ENCODE measurements around the gene FAM184A.
A peak's percentile ranks its signal among the peaks of the same experiment; 100 is the strongest.

Gene FAM184A

DNA sequence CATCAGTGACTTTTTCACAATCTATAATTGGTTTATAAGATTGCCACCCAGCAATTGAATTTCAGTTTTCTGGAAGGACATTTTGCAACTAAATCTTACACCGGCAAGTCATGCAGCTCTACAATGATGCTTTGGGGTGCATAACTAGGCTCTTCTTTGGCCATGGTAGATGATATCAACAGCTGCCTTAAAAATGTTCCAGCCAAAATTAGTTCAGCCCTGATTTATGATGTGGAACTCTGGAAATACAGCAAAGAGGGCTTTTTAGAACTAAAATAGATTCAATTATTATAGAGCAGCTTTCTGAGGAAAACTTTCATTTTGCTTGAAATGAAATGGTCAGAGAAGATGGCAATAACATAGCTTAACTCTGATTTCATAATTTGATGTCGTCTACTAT, 125.1 kb downstream of the FAM184A start:
- DNase-seq: no peak

DNA sequence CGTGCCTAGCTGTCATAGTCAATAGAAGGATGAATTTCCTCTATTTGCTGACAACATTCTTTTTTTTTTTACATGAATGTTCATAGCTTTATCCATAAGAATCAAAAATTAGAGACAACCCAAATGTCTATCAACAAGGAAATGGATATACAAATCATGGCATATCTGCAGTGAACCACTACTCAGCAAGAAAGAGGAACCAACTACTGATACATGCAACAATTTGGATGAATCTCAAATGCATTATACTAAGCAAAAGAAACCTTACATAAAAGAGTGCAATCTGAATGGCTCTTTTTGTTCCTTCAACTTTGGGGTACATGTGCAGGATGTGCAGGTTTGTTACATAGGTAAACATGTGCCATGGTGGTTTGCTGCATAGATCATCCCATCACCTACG, 125.8 kb downstream of the FAM184A start:
- DNase-seq: no peak

DNA sequence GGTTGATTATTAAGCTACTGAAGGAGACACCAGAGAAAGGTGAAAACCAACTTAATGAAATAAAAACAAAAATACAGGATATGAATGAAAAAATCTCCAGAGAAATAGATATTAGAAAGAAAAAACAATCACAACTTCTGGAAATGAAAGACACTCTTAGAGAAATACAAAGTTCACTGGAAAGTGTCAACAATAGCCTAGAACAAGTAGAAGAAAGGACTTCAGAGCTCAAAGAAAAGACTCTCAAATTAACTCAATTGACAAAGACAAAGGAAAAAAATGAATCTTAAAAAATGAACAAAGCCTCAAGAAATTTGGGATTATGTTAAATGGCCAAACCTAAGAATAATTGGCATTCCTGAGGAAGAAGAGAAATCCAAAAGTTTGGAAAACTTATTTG, 133.2 kb downstream of the FAM184A start:
- DNase-seq: no peak

DNA sequence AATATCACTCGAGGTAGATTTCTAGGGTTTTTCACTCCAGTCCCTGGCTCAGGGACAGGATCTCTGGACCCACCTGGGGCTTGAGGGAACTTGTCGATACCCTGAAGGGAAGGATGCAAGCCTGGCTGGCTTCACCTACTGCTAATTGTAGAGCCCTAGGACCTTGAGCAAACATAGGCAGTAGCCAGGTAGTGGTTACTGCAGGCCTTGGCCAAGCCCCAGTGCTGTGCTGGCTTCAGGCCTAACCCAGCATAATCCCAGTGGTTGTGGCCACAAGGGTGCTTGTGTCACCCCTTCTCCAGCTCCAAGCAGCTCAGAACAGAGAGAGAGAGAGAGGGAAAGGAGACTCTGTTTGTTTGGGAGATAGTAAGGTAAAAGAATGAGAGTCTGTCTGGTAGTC, 137.7 kb downstream of the FAM184A start:
- no peak for DNase-seq

- DNase-seq: no peak
These were observed 138.8 kb downstream of the FAM184A start for GRCh38 chr6:118939683-118940082.

- DNase-seq: no peak
These were observed 142.3 kb downstream of the FAM184A start for GRCh38 chr6:118935978-118936703.

GRCh38 chr6:118935331-118935668, 143.2 kb downstream of the FAM184A start:
- DNase-seq: no peak

DNA sequence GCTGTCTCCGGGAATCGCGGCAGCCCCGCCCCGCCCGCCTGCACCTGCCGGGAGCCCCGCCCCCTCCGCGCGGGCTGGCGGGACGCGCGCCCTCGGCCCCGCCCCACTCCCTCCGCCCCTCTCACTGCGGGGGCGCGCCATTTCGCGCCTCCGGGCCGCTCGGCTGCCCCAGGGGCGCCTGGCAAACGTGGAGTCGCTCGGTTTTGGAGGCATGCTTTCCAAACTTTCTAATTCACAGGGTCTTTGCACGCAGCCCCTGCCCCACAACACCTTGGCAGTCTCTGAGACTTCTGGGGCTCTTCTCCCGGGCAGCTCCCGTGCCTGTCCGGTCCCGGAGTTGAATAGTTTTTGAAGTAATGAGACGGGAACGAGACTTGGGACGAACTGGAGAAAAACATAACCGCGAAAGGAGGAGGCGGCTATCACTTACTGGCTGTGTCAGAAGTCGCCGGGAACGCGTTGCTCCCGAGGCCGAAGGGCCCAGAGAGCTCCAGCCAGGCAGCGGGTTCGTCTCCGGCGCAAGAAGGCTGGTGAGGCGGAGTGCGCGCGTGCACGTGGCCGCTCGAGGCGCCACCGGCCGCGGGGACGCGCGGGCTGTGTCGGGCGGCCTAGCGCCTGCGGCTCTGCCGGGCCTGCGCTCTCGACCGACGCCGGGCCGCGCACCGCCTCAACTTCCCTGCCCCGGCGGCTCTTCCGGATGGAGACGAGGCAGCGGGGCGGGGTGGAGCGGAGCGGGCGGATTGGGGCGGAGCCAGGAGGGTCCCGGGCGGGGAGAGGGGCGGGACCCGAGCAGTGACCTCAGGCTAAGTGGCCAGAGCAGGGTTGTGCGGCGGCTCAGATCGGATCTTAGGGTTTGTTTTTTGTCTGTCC, 143.8 kb downstream of the FAM184A start, which contains the start of gene MCM9:
TSS of gene MCM9 (minus strand) at position 699 of the 870 bp plus-strand sequence. CDS start 3,436 bp downstream, outside the sequence.
- DNase-seq: peak; percentile 91

GRCh38 chr6:118933855-118934460, 144.5 kb downstream of the FAM184A start:
- no peak for DNase-seq

GRCh38 chr6:118932421-118932820, 146.0 kb downstream of the FAM184A start:
- no peak for DNase-seq

DNA sequence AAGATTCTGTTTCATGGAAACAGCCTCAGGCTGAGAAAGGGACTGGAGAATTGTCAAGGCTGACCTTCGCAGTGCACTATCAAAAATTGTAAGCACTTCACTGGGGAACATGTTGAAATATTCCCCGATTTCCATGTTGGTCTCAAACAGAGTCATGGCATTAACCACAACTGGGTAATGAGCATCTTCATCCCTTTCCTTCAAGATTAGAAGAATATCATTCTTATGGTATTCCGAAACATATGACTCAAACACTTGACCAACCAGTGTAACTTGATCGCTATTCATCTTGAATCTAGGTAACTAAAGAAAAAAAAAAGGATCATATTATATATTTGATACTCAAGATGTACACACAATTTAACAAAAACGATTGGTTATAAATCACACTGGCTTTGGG, 147.0 kb downstream of the FAM184A start:
- DNase-seq: no peak

DNA sequence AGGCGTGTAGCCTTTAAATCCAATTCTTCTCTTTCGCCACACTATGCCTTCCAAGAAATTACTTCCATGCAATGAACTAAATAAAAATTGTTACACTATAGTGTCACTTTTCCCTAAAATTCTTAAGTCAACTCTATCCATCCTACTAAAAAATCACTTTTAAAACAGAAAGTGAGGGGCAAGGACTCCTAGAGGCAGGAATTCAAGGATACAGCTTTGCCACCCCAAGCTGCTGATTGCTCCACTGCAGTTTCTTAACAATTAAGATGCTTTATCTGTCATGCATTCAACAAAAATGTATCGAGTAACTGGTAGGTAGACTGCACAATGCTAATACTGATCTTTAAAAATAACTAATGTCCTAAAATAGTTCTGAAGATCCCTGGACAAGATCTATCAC, 147.8 kb downstream of the FAM184A start:
- DNase-seq: no peak

DNA sequence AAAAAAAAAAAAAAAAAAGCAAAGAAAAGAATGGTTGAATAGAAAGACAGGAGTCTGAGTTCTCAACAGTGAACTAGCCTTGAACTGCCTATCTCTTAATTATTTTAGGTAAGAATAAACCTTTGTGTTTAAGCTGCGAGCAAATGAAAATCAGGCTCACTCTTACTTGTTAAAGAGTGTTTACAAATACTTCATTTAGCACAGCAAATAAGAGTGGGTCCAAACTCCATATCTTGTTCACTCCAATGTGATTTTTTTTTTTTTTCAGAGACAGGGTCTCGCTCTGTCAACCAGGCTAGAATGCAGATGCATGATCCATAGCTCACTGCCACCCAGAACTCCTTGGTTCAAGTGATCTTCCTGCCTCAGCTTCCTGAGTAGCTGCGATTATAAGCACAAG, 155.4 kb downstream of the FAM184A start:
- DNase-seq: no peak

DNA sequence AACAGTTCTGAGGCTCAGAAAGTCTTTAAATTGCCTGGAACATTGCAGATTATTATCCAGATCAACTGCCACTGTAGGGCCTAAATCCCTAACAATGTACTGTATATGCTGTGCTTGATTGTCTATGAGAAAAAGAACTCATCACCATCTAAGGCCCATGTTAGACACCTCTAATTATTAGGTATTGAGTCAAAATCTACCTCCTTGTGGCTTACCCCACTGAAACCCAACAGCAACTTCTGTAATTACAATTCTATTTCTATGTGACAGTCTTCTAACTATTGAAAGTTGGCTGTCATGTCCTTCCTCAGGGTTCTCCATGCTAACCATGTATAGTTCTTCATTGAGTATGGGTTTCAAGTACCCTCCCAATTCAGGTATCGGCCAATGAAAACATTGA, 157.4 kb downstream of the FAM184A start:
- no peak for DNase-seq

DNA sequence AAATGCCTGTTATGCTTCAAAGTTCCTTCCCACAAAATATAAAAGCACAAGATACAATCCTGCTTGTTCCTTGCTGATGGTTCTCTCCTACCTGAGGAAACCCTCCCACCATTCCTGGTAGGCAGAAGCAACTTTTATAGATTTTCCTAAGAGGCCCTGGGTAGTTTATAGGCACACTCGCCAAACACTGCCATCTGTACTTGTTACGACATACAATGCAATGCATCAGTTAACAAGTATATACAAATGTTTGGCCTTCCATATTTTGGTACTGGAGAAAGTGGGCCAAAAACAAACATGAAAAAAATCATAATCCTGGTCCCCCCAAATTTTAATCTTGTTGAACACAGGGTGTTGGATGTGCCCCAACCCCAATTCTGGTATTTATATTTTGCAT, 160.1 kb downstream of the FAM184A start:
- DNase-seq: no peak

GRCh38 chr6:118917546-118918328, 160.7 kb downstream of the FAM184A start:
- DNase-seq: no peak

DNA sequence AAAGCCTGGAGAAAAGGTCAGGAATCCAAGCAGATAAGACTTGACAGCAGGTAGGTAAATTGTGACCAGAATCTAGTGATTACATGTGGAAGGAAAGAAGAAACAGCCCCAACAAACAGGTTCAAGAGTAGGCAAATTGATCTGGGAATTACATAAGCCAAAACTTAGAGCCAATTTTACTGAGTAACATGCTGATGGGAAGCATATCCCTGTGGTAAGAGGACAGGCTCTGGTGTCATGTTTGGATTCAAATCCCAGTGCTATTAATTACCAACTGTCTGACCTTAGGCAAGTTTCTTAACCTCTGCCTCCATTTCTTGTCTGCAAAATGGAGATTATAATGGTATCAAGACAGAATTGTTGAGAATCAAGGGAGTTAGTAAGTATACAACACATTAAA, 163.9 kb downstream of the FAM184A start:
- no peak for DNase-seq

DNA sequence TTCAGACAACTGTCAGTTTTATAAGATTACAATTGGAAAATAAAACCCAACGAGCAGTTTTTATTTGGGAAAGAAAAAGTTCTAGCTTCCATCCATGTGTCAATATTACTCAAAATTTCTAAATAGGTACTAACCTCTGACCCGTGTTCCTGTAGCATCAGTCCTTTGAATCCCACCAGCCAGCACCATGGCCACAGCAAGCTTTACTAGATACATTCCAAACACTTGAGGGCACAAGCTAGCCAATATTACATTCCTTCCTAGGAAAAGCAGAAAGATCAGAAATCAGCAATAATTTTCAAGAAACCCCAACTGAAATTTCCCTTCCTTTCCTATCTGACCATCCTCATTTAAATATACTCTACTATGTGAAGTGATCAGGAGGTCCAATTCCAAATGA, 165.3 kb downstream of the FAM184A start:
- DNase-seq: no peak

DNA sequence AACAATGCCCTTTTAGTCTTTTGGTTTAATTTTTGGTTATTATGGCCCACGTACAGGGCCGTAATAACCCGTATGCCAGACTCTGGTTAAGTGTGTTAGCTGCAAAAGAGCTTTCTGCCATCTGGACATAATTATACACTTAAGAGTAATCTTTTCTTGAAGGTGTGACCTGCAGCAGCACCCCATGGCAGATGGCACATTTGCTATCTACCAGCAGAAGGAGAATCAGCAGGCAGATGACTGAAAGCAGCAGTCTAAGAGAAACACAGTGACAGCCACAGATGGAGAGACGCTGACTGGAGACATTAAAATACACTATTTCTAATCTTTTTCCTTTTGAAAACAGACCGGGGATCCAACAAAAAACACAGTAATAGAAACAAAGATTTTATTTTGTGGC, 165.8 kb downstream of the FAM184A start:
- DNase-seq: no peak
